HepG2 (cell line): ENCODE data around the gene MMP19. TPM values are rescaled to one million over a fixed set of nuclear protein-coding genes. Genes with fewer than 3 reads are reported as not detected.

Source experiments
- ATAC-seq: fragments of 200-7000 bp; cut with Tn5 transposase; 3 replicates; pipeline ENCODE4 v1.9.1; 2020; ENCODE audit warnings: mild to moderate bottlenecking, moderate library complexity
- BruUV-seq: library from RNA; stranded (reverse); fragments of 400-500 nt; replicated peaks from 2 replicates; lab custom pipeline; 2021; lab: Mats Ljungman, UMichigan
- CTCF ChIA-PET: fragments of 300-600 bp; formaldehyde crosslinking; extraction: SDS; loops from one replicate; lab custom pipeline; 2021; ENCODE audit warnings: low total read pairs, inconsistent platforms, low intra/inter-chr PET ratio; lab: Yijun Ruan, JAX
- POLR2A ChIA-PET: fragments of 350-600 bp; sonication (Branson Sonifier 250); formaldehyde crosslinking; loops from one replicate; lab custom pipeline; 2020; ENCODE audit warnings: antibody characterized with exemption, inconsistent platforms; lab: Yijun Ruan, JAX
- DNase-seq: peaks from one replicate; pipeline ENCODE4 v3.0.0-alpha.2; 2015; ENCODE audit warnings: low spot score
- FAIRE-seq: peaks from 3 replicates; lab custom pipeline; 2011; peaks lifted over from hg19 to GRCh38; lab: Jason Lieb, UNC
- H2AFZ ChIP-seq: one replicate; pipeline ENCODE4 v1.6.1; 2011; ENCODE audit warnings: low read length, inconsistent platforms
- H3K27ac ChIP-seq: fragments of 300-600 bp; 3 replicates; pipeline ENCODE4 v1.8.0; 2011; ENCODE audit warnings: mixed run types, mild to moderate bottlenecking, mixed read lengths, low read length, inconsistent platforms; ENCODE audit not compliant: insufficient read depth; ENCODE audit errors: extremely low read length
- H3K27me3 ChIP-seq, 2 experiments: fragments of 200-600 bp in 1 of 2; 2 replicates in 1 of 2; 3 replicates in 1 of 2; pipeline versions ENCODE4 v1.6.0 to v1.8.0; 2011; ENCODE audit warnings: low read length in 2 of 2, mild to moderate bottlenecking in 2 of 2, moderate library complexity in 2 of 2, inconsistent platforms in 1 of 2; ENCODE audit not compliant: insufficient read depth in 2 of 2, control insufficient read depth in 1 of 2
- H3K36me3 ChIP-seq, 2 experiments: fragments of 200-600 bp in 1 of 2; replicated peaks in 1 of 2; 2 replicates in 1 of 2; 3 replicates in 1 of 2; pipeline versions ENCODE4 v1.5.1 to v1.8.0; 2011; ENCODE audit warnings: low read length in 2 of 2, inconsistent platforms in 1 of 2; ENCODE audit not compliant: insufficient read depth in 2 of 2, control insufficient read depth in 1 of 2
- H3K4me1 ChIP-seq: 2 replicates; pipeline ENCODE4 v1.5.1; 2012; ENCODE audit warnings: low read length, inconsistent platforms; ENCODE audit not compliant: insufficient read depth
- H3K4me2 ChIP-seq: 2 replicates; pipeline ENCODE4 v1.6.0; 2011; ENCODE audit warnings: low read depth, low read length, inconsistent platforms
- H3K4me3 ChIP-seq, 3 experiments: fragments of 200-600 bp in 1 of 3; sonication (generic), shearing (Covaris generic) in 1 of 3; replicated peaks in 1 of 3; 2 replicates each; pipeline ENCODE4 v1.5.1; 2011 to 2016; ENCODE audit warnings: low read length in 3 of 3, inconsistent platforms in 2 of 3, low read depth in 2 of 3, mild to moderate bottlenecking in 2 of 3, control low read depth in 1 of 3, mixed read lengths in 1 of 3; ENCODE audit not compliant: insufficient read depth in 1 of 3
- H3K79me2 ChIP-seq: one replicate; pipeline ENCODE4 v1.6.1; 2011; ENCODE audit warnings: low read length, inconsistent platforms; ENCODE audit not compliant: insufficient read depth
- H3K9ac ChIP-seq: 2 replicates; pipeline ENCODE4 v1.6.0; 2011; ENCODE audit warnings: mild to moderate bottlenecking, low read depth, low read length, inconsistent platforms; ENCODE audit not compliant: insufficient read depth
- H3K9me3 ChIP-seq: 2 replicates; pipeline ENCODE4 v1.5.1; 2012; ENCODE audit warnings: mild to moderate bottlenecking, low read length
- H4K20me1 ChIP-seq: 2 replicates; pipeline ENCODE4 v1.6.0; 2011; ENCODE audit warnings: inconsistent platforms, mild to moderate bottlenecking, low read length, moderate library complexity; ENCODE audit not compliant: insufficient read depth
- AFF4 ChIP-seq: sonication (generic); formaldehyde crosslinking; IDR thresholded peaks from 2 replicates; pipeline ENCODE4 v1.4.0; 2020; ENCODE audit warnings: missing genetic modification reagents
- ARNT ChIP-seq: fragments of 450-650 bp; IDR thresholded peaks from 2 replicates; pipeline ENCODE4 v1.6.1; 2017
- MAFF ChIP-seq: IDR thresholded peaks from 2 replicates; pipeline ENCODE4 v1.6.1; 2011; ENCODE audit warnings: low read depth, low read length, improper control_type of control experiment
- MAFK ChIP-seq, 2 experiments: IDR thresholded peaks in 1 of 2; conservative IDR thresholded peaks in 1 of 2; 2 replicates each; pipeline ENCODE4 v1.6.1; 2011; ENCODE audit warnings: improper control_type of control experiment in 2 of 2, low read length in 2 of 2
- MBD4 ChIP-seq: IDR thresholded peaks from 2 replicates; pipeline ENCODE4 v1.6.1; 2012; ENCODE audit warnings: low read length, inconsistent platforms, borderline replicate concordance
- NR0B2 ChIP-seq: sonication (generic); formaldehyde crosslinking; IDR thresholded peaks from 2 replicates; pipeline ENCODE4 v1.4.0; 2020; ENCODE audit warnings: mild to moderate bottlenecking, missing genetic modification reagents
- ZNF577 ChIP-seq: sonication (generic); formaldehyde crosslinking; IDR thresholded peaks from 2 replicates; pipeline ENCODE4 v1.4.0; 2020; ENCODE audit warnings: mild to moderate bottlenecking, low read depth, missing genetic modification reagents, borderline replicate concordance
- WGBS: methylation state at CpG from one replicate; pipeline ENCODE4 v1.1.6; 2017; ENCODE audit warnings: low lambda C conversion rate; 5-methylcytosine and 5-hydroxymethylcytosine counted together
- in situ Hi-C: cut with HindIII; loops from 2 replicates; pipeline ENCODE4 v1.10.0; 2017; ENCODE audit warnings: low pct_unique_long_range_greater_than_20kb; ENCODE audit not compliant: extremely low pct_ligation_motif_present
- intact Hi-C: fragments of 100-400 bp; cut with micrococcal nuclease; formaldehyde crosslinking; loops from one replicate; pipeline ENCODE4 v1.10.0; 2022; ENCODE audit not compliant: unreplicated experiment
- polyA plus RNA-seq, 8 experiments: library from polyadenylated mRNA; depleted of rRNA in 3 of 8; stranded (reverse) in 7 of 8; unstranded in 1 of 8; fragments of >200 nt; fragmentation: Illumina TruSeq in 4 of 8; extraction: Trizol in 4 of 8; gene quantifications; 2 replicates each; pipeline versions ENCODE4 v1.2.1 to v1.2.3, GENCODE V29; 2011 to 2016; ENCODE audit warnings: low read depth in 4 of 8, missing spikeins in 1 of 8, mixed read lengths in 1 of 8; ENCODE audit not compliant: insufficient read depth in 1 of 8
- total RNA-seq, 5 experiments: library from RNA; depleted of rRNA; stranded (reverse); fragments of >200 nt; fragmentation: Illumina TruSeq; extraction: Trizol; gene quantifications; 2 replicates each; pipeline ENCODE4 v1.2.3, GENCODE V29; 2016; ENCODE audit warnings: low read depth in 1 of 5
- TF ChIP-seq, protein P1 (sequence below): IDR thresholded peaks from 2 replicates; pipeline ENCODE4 v1.6.1; 2016
- TF ChIP-seq, protein P2 (sequence below): IDR thresholded peaks from 2 replicates; pipeline ENCODE4 v1.6.1; 2012; ENCODE audit warnings: low read length, improper control_type of control experiment
- TF ChIP-seq, protein P3 (sequence below): sonication (generic); formaldehyde crosslinking; IDR thresholded peaks from 2 replicates; pipeline ENCODE4 v1.5.0; 2020; ENCODE audit warnings: missing genetic modification reagents, mild to moderate bottlenecking, borderline replicate concordance

Gene MMP19
- total and polyA plus RNA-seq, 2 of the 13 experiments (the other 11 are each of a cell fraction or from before 2014, with no cell fraction given): 0.07 to 0.08 TPM

DNA sequence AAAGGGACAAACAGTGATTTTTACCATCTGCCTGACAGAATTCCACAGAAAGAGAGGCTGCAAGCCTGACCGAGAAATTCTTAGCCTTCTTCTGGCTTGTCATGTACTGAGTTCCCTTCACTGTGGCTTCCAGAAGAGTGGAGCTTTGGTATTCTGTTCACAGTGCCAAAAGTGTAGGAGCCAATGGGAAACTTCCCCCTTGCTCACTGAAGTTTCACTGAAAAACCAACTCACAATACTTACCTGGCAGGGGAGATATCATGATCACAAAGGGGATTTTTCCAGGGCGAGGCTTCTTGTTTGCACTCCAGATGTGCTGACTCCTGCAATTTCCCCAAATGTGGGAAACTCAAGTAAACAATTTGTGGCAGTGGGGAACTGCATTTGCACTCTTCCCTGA lies 31.7 kb upstream of the MMP19 start:
- Histone ChIP-seq H3K4me2 (no peak overlapping the region), H3K27me3 (no peaks in the 10 kb centered on the region), H3K4me1 (no peaks in the 10 kb centered on the region), H4K20me1 (no peaks in the 10 kb centered on the region), H3K36me3 (no peaks in the 10 kb centered on the region), H3K9me3 (peaks cover 9% of the 10 kb centered on the region), H3K4me3 (no peak overlapping the region), H2AFZ (no peak overlapping the region), H3K9ac (no peak overlapping the region), H3K27ac (no peak overlapping the region), H3K79me2 (no peaks in the 10 kb centered on the region)
- ChIA-PET POLR2A (no interaction called here), CTCF (no interaction called here)
- BruUV-seq: no TSS peak
- in situ Hi-C loops (no loop called here), intact Hi-C loops (no loop called here)
- TF ChIP-seq, protein P1, sequence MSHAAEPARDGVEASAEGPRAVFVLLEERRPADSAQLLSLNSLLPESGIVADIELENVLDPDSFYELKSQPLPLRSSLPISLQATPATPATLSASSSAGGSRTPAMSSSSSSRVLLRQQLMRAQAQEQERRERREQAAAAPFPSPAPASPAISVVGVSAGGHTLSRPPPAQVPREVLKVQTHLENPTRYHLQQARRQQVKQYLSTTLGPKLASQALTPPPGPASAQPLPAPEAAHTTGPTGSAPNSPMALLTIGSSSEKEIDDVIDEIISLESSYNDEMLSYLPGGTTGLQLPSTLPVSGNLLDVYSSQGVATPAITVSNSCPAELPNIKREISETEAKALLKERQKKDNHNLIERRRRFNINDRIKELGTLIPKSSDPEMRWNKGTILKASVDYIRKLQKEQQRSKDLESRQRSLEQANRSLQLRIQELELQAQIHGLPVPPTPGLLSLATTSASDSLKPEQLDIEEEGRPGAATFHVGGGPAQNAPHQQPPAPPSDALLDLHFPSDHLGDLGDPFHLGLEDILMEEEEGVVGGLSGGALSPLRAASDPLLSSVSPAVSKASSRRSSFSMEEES (CRISPR knock-in tag): no peak
- TF ChIP-seq, protein P2, sequence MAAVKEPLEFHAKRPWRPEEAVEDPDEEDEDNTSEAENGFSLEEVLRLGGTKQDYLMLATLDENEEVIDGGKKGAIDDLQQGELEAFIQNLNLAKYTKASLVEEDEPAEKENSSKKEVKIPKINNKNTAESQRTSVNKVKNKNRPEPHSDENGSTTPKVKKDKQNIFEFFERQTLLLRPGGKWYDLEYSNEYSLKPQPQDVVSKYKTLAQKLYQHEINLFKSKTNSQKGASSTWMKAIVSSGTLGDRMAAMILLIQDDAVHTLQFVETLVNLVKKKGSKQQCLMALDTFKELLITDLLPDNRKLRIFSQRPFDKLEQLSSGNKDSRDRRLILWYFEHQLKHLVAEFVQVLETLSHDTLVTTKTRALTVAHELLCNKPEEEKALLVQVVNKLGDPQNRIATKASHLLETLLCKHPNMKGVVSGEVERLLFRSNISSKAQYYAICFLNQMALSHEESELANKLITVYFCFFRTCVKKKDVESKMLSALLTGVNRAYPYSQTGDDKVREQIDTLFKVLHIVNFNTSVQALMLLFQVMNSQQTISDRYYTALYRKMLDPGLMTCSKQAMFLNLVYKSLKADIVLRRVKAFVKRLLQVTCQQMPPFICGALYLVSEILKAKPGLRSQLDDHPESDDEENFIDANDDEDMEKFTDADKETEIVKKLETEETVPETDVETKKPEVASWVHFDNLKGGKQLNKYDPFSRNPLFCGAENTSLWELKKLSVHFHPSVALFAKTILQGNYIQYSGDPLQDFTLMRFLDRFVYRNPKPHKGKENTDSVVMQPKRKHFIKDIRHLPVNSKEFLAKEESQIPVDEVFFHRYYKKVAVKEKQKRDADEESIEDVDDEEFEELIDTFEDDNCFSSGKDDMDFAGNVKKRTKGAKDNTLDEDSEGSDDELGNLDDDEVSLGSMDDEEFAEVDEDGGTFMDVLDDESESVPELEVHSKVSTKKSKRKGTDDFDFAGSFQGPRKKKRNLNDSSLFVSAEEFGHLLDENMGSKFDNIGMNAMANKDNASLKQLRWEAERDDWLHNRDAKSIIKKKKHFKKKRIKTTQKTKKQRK: no peak
- TF ChIP-seq MBD4: no peak
- TF ChIP-seq NR0B2 (CRISPR knock-in tag): no peak
- TF ChIP-seq, protein P3, sequence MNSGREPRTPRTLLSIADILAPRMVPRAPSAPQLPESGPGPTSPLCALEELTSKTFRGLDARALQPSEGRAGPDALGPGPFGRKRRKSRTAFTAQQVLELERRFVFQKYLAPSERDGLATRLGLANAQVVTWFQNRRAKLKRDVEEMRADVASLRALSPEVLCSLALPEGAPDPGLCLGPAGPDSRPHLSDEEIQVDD (CRISPR knock-in tag): no peak
- TF ChIP-seq AFF4 (CRISPR knock-in tag): no peak
- no peak for TF ChIP-seq ZNF577
- TF ChIP-seq MAFF: peak; percentile 68
- TF ChIP-seq MAFK (conservative IDR thresholded peaks at IDR 0.05 in 1 of 2, IDR thresholded peaks at IDR 0.05 in 1 of 2; ENCODE audit: low read length in 2 of 2): peak; percentile 73 to 81
- no peak for TF ChIP-seq ARNT
- FAIRE-seq (no peak), ATAC-seq (no peak), DNase-seq (no peak)
- WGBS: 49% methylated on average over 2 of the region's 2 CpGs
